Trophoblast cell (in vitro differentiated cells and primary cell): ENCODE results near the gene SOCS4.

Experiments used
- DNase-seq, 2 donors: peaks; one replicate each; pipeline ENCODE4 v3.0.0-alpha.2; 2016
- H2AFZ ChIP-seq: 2 replicates; pipeline ENCODE4 v1.6.1; 2013; ENCODE audit warnings: low read length, moderate library complexity, mild to moderate bottlenecking; ENCODE audit not compliant: insufficient read depth, poor library complexity
- H2AK5ac ChIP-seq: 2 replicates; pipeline ENCODE4 v1.6.1; 2013; ENCODE audit warnings: mild to moderate bottlenecking, low read length
- H2BK120ac ChIP-seq: 2 replicates; pipeline ENCODE4 v1.6.1; 2013; ENCODE audit warnings: low read length, mild to moderate bottlenecking, moderate library complexity; ENCODE audit not compliant: insufficient read depth, poor library complexity
- H2BK12ac ChIP-seq: 2 replicates; pipeline ENCODE4 v1.6.1; 2013; ENCODE audit warnings: mild to moderate bottlenecking, low read length, moderate library complexity
- H2BK5ac ChIP-seq: 2 replicates; pipeline ENCODE4 v1.6.1; 2013; ENCODE audit warnings: low read length, low read depth, moderate library complexity, mild to moderate bottlenecking; ENCODE audit not compliant: poor library complexity
- H3K14ac ChIP-seq: 2 replicates; pipeline ENCODE4 v1.6.1; 2013; ENCODE audit warnings: mild to moderate bottlenecking, low read length
- H3K18ac ChIP-seq: 2 replicates; pipeline ENCODE4 v1.6.1; 2013; ENCODE audit warnings: mild to moderate bottlenecking, low read length
- H3K23ac ChIP-seq: 2 replicates; pipeline ENCODE4 v1.6.1; 2013; ENCODE audit warnings: low read length
- H3K27ac ChIP-seq: 2 replicates; pipeline ENCODE4 v1.5.1; 2013; ENCODE audit warnings: low read depth, mild to moderate bottlenecking, inconsistent platforms, low read length, moderate library complexity
- H3K27me3 ChIP-seq: 2 replicates; pipeline ENCODE4 v1.6.1; 2013; ENCODE audit warnings: inconsistent platforms, mild to moderate bottlenecking, low read length, moderate library complexity; ENCODE audit not compliant: insufficient read depth
- H3K36me3 ChIP-seq, 2 experiments: 1 replicate in 1 of 2; 2 replicates in 1 of 2; pipeline ENCODE4 v1.6.1; 2013; ENCODE audit warnings: low read length in 2 of 2, mild to moderate bottlenecking in 2 of 2, moderate library complexity in 1 of 2; ENCODE audit not compliant: insufficient read depth in 2 of 2, control insufficient read depth in 1 of 2
- H3K4ac ChIP-seq: 2 replicates; pipeline ENCODE4 v1.6.1; 2013; ENCODE audit warnings: low read depth, mild to moderate bottlenecking, low read length, moderate library complexity
- H3K4me1 ChIP-seq, 2 experiments: 1 replicate in 1 of 2; 2 replicates in 1 of 2; pipeline ENCODE4 v1.6.1; 2013; ENCODE audit warnings: low read length in 2 of 2, mild to moderate bottlenecking in 2 of 2, moderate library complexity in 1 of 2; ENCODE audit not compliant: insufficient read depth in 2 of 2, control insufficient read depth in 1 of 2
- H3K4me2 ChIP-seq: 2 replicates; pipeline ENCODE4 v1.6.1; 2013; ENCODE audit warnings: inconsistent platforms, mild to moderate bottlenecking, low read length, moderate library complexity
- H3K4me3 ChIP-seq: 2 replicates; pipeline ENCODE4 v1.5.1; 2013; ENCODE audit warnings: mild to moderate bottlenecking, low read depth, low read length, inconsistent platforms
- H3K79me1 ChIP-seq: one replicate; pipeline ENCODE4 v1.6.1; 2013; ENCODE audit warnings: low read length
- H3K79me2 ChIP-seq: 2 replicates; pipeline ENCODE4 v1.6.1; 2013; ENCODE audit warnings: low read length, mild to moderate bottlenecking; ENCODE audit not compliant: control insufficient read depth, insufficient read depth, poor library complexity
- H3K9ac ChIP-seq: 2 replicates; pipeline ENCODE4 v1.6.1; 2013; ENCODE audit warnings: mild to moderate bottlenecking, low read length
- H3K9me3 ChIP-seq: 2 replicates; pipeline ENCODE4 v1.6.1; 2013; ENCODE audit warnings: low read depth, mild to moderate bottlenecking, control low read depth, inconsistent platforms, low read length; ENCODE audit not compliant: insufficient read depth
- H4K12ac ChIP-seq: 2 replicates; pipeline ENCODE4 v1.6.1; 2013; ENCODE audit warnings: low read depth, mild to moderate bottlenecking, low read length, moderate library complexity
- H4K8ac ChIP-seq: 2 replicates; pipeline ENCODE4 v1.6.1; 2013; ENCODE audit warnings: low read depth, mild to moderate bottlenecking, low read length, moderate library complexity
- H4K91ac ChIP-seq: one replicate; pipeline ENCODE4 v1.6.1; 2013; ENCODE audit warnings: low read depth, mild to moderate bottlenecking, low read length, moderate library complexity
- WGBS: extraction: QIAGEN DNeasy Blood & Tissue Kit; methylation state at CpG from one replicate; pipeline ENCODE4 v1.1.7; 2013; ENCODE audit warnings: missing lambda C conversion rate; ENCODE audit not compliant: insufficient read length, insufficient coverage; ENCODE audit errors: extremely low coverage; 5-methylcytosine and 5-hydroxymethylcytosine counted together

SOCS4 gene

GRCh38 chr14:55085060-55085660 is 58.1 kb downstream of the SOCS4 start:
- Histone ChIP-seq H2BK5ac (no peak overlapping the region), H3K9me3 (no peaks in the 10 kb centered on the region), H3K4me3 (no peak overlapping the region), H3K9ac (no peak overlapping the region), H3K4ac (no peak overlapping the region), H3K4me1 (no peaks in the 10 kb centered on the region), H3K27ac (no peak overlapping the region), H2AFZ (no peak overlapping the region), H3K79me1 (no peaks in the 10 kb centered on the region), H3K27me3 (no peaks in the 10 kb centered on the region), H3K4me2 (no peak overlapping the region), H3K36me3 (no peaks in the 10 kb centered on the region), H4K12ac (no peak overlapping the region), H3K18ac (no peak overlapping the region), H4K8ac (no peak overlapping the region), H3K79me2 (no peaks in the 10 kb centered on the region), H3K14ac (no peak overlapping the region), H2AK5ac (no peak overlapping the region), H2BK120ac (no peak overlapping the region), H4K91ac (no peak overlapping the region), H2BK12ac (no peak overlapping the region), H3K23ac (no peak overlapping the region)
- no CpG with 5 or more reads among the region's 4 CpGs for WGBS
- no peak for DNase-seq

GRCh38 chr14:55086938-55087337 is 59.9 kb downstream of the SOCS4 start:
- Histone ChIP-seq H3K27me3 (no peaks in the 10 kb centered on the region), H3K18ac (no peak overlapping the region), H3K23ac (no peak overlapping the region), H3K36me3 (no peaks in the 10 kb centered on the region), H2AK5ac (no peak overlapping the region), H3K9ac (no peak overlapping the region), H2BK120ac (no peak overlapping the region), H3K79me1 (no peaks in the 10 kb centered on the region), H4K12ac (no peak overlapping the region), H3K9me3 (no peaks in the 10 kb centered on the region), H2BK12ac (no peak overlapping the region), H3K27ac (no peak overlapping the region), H3K4me3 (no peak overlapping the region), H2BK5ac (no peak overlapping the region), H4K91ac (no peak overlapping the region), H2AFZ (no peak overlapping the region), H3K4ac (no peak overlapping the region), H3K4me1 (no peaks in the 10 kb centered on the region), H3K4me2 (no peak overlapping the region), H3K14ac (no peak overlapping the region), H3K79me2 (no peaks in the 10 kb centered on the region), H4K8ac (no peak overlapping the region)
- no peak for DNase-seq
- WGBS = no CpG with 5 or more reads among the region's 9 CpGs

- no peak overlapping the region for H4K12ac ChIP-seq
- H3K4me1 ChIP-seq = no peaks in the 10 kb centered on the region
- H4K8ac ChIP-seq = no peak overlapping the region
- H2AFZ ChIP-seq = no peak overlapping the region
- H3K79me1 ChIP-seq = no peaks in the 10 kb centered on the region
- no peak overlapping the region for H2BK5ac ChIP-seq
- no peak overlapping the region for H3K4me2 ChIP-seq
- no peak overlapping the region for H3K18ac ChIP-seq
- no peak for DNase-seq
- H3K4me3 ChIP-seq = no peak overlapping the region
- no peaks in the 10 kb centered on the region for H3K9me3 ChIP-seq
- H2AK5ac ChIP-seq = no peak overlapping the region
- no peak overlapping the region for H3K4ac ChIP-seq
- H3K9ac ChIP-seq = no peak overlapping the region
- no peak overlapping the region for H2BK12ac ChIP-seq
- H3K23ac ChIP-seq = no peak overlapping the region
- no peaks in the 10 kb centered on the region for H3K79me2 ChIP-seq
- no peaks in the 10 kb centered on the region for H3K27me3 ChIP-seq
- no peak overlapping the region for H3K27ac ChIP-seq
- no peak overlapping the region for H3K14ac ChIP-seq
- H4K91ac ChIP-seq = no peak overlapping the region
- no peak overlapping the region for H2BK120ac ChIP-seq
- no peaks in the 10 kb centered on the region for H3K36me3 ChIP-seq
Observed at GRCh38 chr14:55088356-55088755, 61.3 kb downstream of the SOCS4 start.

GRCh38 chr14:55092341-55092740 is 65.3 kb downstream of the SOCS4 start:
- no peaks in the 10 kb centered on the region for H3K79me2 ChIP-seq
- no peak overlapping the region for H4K8ac ChIP-seq
- H3K27ac ChIP-seq = no peak overlapping the region
- no peak overlapping the region for H3K9ac ChIP-seq
- H3K79me1 ChIP-seq = peaks cover 3% of the 10 kb centered on the region
- H2BK120ac ChIP-seq = no peak overlapping the region
- no peaks in the 10 kb centered on the region for H3K9me3 ChIP-seq
- no peak overlapping the region for H4K91ac ChIP-seq
- H3K14ac ChIP-seq = no peak overlapping the region
- no peak overlapping the region for H2AK5ac ChIP-seq
- WGBS = no CpG with 5 or more reads among the region's 4 CpGs
- H2BK12ac ChIP-seq = no peak overlapping the region
- no peak overlapping the region for H3K4me3 ChIP-seq
- no peaks in the 10 kb centered on the region for H3K36me3 ChIP-seq
- no peak overlapping the region for H2BK5ac ChIP-seq
- H3K4me2 ChIP-seq = no peak overlapping the region
- H2AFZ ChIP-seq = no peak overlapping the region
- no peaks in the 10 kb centered on the region for H3K27me3 ChIP-seq
- peaks cover 7 to 14% of the 10 kb centered on the region in 2 experiments for H3K4me1 ChIP-seq
- no peak for DNase-seq
- no peak overlapping the region for H3K18ac ChIP-seq
- H3K23ac ChIP-seq = no peak overlapping the region
- H4K12ac ChIP-seq = no peak overlapping the region
- H3K4ac ChIP-seq = no peak overlapping the region
